ENCODE data around the gene NDUFS8.

The NDUFS8 gene

DNA sequence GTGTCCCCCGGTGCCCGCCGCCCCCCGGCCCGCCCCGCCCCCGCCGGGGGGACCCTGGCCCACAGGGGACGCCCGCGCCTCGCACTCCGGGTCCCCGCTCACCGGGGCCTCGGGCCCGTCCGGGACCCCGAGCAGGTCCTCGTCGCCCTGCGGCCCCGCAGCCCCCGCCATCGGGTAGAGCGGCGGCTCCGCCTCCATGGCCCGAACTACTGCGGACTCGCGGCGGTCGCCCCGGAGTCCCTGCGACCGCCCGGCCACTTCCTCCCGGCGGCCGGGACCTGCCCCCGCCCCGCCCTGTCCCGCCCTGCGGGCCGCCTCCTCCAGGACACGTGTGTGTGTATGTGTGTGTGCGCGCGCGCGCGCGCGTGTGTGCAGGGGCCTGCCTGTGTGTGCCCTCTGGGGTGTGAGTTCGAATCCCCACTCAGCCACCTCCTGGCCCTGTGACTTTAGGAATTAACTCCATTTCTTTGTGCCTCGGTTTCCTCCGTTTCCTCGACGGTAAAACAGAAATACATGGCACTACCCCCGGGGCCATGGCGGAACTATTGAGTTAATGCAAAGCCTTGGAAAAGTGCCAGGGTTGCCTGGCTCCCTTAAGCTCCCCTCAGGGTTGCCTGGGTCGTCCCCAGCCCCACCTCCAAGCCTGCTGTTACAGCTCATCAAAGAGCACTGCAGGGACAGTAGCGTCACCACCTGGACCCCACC, 26.5 kb upstream of the NDUFS8 start, which contains the start of gene UNC93B1:
Gene UNC93B1 (minus strand): TSS at position 252 of the 705 bp plus-strand sequence. CDS start 54 bp downstream, at position 198.
- peak; percentile 44 to 76 (median 64) for DNase-seq

DNA sequence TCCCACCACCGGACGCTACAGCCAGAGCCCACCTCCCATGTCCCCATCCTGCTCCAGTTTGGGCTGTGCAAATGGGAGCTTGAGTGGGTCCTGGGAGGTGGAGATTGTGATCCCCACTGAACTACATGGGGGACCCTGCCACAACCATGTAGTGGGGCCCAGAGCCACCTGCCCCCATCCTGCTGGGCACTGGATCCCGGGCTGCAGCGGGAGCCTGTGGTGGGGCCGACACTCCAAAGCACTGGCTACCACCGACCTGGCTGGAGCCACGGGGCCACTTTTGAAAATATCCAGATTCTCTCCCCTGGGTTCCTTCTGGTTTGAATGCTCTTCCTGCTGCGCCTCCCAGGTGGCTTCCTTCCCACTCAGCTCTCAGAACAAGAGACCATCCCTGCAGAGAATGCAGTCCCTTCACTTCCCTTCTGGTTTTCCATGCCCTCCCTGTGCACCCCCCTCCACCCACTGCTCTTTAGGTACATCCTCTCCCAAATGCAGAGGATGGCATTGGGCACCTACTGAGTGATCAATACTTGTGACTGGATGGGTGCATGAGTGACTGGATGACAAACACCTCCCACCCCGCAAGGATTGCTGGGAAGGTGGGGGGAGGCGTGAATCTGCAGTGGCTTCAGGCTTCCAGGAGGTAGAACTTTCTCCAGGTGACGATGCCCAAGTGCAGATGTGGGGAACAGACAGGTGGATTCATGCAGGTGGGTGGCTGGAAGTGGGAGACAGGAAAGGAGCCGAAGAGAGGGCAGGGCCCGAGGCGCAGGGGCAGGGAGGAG, 25.7 kb upstream of the NDUFS8 start:
- no peak for DNase-seq

DNA sequence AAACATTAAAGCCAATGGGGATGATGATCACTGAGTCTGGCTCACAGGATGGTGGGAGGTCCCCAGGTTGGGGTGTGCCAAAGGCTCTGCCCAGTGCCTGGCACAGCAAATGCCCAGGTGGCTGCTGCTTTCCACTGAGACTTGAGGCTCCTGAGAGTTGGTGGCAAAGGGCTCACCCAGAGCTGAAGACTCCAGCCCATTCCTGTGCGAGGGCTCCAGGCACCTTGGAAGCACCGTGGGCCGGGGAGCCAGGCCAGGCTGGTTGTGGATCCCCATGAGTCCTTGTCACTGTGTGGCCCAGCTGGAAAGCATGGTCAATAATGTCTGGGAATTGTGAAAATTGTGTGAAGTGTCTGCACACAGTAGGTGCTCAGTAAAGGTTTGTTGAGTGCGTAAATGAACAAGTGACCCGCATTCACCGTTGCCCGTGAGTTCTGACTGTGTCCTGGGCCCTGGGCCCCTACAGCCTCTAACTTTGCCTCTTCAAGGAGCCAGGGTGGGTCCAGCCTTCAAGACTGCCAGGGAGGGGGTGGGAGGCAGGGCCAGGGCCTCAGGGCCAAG, 23.8 kb upstream of the NDUFS8 start:
- DNase-seq, result no peak

DNA sequence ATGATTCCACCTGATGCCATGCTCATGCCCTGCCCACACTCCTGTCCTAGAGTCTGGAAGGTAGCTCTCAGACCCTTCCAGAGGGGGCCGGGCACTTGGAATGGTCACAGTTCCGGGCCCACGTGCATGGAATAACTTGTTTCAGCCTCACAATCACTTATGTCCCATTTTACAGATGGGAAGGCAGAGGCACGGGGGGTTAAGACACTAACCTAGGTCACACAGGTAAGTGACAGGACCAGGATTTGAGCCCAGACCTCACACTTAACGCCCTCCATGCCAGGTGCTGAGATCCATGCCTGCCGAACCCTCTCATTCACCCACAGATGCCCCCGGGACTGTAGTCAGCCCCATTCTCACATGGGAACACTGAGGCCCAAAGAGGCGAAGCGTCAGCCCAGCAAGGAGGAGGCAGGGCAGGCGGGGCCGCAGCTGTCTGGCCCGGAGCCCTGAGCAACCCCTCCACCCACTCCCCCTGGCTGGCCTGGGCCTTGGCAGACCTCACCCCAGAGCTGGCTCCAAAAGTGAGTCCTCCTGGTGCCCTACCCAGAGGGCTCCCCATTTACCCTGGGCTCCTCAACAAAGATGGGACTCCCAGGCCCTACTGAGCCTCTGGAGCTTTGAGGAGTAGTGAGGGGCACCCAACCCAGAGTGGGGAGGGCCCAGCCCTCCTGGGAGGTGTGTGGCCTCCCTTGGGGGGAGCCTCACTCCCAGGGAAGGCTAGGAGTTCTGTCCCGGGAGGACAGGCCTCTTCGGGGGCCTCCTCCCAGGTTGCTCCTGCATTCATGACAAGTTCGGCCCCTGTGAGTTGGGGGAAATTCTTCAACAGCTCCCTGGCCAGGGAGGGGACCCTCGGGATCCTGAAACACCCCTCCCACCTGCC, 22.7 kb upstream of the NDUFS8 start:
- no peak for DNase-seq

DNA sequence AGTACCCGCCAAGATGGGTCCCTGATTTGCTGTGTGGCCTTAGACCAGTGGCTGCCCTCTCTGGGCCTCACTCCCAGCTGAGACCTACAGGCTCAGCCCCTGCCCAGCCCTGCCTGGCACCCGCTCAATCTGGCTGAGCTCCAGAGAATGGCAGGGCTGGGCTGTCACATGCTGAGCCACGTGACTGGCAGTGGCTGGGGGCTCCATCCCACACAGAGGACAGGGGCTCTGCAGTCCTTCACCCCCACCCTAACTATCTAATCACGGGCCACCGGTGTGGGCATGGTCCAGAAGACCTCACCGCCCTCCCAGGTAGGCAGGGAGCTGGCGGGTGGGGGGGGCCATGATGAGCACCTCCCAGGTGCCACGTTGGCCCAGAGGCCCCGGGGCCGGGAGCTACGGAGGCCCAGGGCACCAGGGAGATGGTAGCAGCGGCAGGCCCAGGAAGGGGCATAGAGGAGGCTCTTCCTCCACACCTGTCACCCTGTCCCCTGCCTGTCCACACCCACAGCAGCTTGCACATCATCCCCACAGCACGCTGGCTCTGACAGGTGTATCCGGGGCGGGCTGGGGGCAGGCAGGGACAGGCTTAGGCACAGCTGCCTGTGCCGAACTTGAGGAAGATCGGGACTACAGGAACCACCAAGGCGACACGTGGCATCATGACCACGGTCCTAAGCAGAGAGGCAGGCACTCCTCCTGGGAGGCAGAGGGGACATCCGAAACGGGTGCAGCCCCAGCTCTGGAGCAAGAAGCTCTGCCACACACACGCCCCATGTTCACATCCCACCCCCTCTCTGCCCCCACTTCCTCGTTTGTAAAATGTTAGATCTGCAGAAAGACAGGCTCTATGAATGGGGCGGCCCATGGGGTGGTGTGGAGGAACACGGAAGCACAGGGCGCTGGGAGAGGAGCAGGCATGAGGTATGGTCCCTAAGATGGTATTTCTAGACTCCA, 21.8 kb upstream of the NDUFS8 start:
- DNase-seq, result no peak

DNA sequence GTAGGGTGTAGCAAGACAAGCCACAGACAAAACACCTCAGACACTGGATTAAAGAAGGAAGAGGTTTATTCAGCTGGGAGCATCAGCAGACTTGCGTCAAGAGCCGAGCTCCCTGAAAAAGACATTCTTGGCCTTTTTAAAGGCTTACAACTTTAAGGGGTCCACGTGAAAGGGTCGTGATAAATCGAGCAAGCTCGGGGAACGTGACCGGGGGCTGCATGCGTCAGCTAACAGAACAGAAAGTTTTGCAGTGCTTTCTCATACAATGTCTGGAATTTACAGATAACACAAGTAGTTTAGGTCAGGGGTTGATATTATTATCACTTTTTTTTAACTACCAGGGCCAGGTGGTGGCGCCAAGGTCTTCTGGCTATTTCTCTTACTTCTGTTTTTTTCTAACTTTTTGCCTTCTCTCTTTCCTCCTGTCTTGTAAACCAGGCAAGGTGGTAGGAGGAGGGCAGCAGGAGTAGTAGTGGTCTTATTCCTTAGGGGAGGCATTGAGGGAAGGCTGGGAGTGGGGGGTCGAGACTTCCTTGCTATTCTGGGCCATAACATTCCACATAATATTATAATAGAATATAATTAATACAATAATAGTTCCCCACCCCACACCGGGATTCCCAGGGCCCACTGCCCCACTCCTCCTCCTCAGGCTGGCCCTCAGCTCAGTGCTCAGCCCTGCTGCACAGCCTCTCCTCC, 20.9 kb upstream of the NDUFS8 start:
- no peak for DNase-seq

DNA sequence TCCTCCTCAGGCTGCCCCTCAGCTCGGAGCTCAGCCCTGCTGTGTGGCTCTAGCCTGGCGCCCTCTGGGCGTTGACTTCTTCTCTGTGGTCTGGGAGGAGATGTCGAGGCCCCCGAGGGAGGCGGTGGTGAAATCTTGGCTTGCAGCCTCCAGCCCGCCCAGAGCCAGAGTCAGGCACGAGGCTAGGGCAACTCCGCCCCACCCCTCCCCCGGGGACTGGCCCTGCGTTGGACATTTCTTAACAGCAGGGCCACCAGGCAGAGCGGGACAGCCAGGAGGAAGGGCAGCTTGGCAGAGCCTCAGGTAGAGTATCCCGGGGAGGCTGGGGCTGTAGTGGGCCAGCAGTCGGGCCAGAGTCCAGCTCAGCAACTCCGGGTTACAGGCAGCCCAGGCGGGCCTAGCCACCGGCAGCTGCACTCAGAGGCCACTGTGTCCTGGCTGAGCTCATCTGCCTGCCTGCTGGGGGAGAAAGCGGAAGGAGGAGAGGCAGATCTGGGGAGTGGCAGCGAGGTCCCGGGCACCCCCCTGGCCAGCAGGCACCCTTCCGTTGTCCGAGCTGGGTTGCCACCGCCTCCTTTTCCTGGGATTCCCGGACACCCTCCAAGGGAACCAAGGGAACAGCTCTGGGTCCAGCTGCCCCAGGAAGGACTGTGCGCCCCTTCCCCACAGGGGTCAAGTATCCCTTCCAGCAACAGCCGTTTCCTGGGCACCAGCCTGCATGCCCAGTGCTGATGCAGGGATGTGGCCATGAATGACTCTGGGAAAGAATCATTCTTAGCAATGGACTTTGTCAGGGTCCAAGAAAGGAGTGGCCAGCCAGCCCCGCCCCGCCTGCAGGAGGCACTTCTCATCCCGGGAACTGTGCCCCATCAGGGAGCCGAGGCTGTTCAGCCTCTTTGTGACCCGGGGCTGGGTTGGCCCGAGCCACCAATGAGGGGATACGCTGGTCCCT, 20.1 kb upstream of the NDUFS8 start, which contains the start of gene ALDH3B1:
Gene ALDH3B1 (plus strand): TSS at position 238 of the 952 bp plus-strand sequence. CDS start 4,971 bp downstream, outside the sequence.
- no peak for DNase-seq

DNA sequence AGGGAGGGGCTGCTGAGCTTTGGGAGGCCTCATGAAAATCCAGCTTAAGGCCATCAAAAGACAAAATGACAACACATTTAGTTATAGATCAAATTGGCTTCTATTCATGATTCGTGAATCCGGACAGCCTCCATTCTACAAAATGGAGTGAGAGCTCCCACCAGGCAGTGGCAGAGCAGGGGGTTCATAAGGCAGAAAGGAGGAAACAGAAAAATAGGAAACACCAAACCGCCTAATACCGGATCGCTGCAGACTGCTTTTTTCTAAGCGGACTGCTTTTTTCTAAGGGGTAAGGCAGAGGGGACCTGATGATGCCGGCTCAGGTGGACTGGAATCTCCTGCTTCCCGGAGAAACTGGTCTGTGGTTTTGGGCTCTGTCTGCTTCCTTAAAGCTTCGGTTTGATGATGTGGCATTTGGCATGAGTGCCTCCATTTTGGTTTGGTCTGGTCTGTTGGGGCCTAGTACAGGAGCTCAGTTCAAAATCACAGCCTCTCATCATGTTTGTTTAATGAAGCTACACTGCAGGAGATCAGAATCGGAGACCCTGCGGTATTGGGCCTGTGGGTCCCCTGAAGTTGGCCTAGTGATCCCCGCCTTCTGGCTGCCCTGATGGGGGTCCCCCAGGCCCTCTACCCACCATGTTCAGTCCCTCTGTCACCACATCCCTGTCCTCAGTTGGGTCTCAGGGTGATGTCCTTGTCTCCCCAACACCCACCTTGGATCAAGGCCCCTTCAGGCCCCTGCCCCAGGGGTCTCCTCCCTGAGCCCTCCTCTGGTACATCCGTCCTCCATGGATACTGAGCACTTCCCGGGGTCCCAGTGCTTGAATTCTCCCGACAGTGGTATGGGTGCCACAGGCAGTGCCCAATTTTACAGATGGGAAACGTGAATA, 19.2 kb upstream of the NDUFS8 start:
- no peak for DNase-seq

DNA sequence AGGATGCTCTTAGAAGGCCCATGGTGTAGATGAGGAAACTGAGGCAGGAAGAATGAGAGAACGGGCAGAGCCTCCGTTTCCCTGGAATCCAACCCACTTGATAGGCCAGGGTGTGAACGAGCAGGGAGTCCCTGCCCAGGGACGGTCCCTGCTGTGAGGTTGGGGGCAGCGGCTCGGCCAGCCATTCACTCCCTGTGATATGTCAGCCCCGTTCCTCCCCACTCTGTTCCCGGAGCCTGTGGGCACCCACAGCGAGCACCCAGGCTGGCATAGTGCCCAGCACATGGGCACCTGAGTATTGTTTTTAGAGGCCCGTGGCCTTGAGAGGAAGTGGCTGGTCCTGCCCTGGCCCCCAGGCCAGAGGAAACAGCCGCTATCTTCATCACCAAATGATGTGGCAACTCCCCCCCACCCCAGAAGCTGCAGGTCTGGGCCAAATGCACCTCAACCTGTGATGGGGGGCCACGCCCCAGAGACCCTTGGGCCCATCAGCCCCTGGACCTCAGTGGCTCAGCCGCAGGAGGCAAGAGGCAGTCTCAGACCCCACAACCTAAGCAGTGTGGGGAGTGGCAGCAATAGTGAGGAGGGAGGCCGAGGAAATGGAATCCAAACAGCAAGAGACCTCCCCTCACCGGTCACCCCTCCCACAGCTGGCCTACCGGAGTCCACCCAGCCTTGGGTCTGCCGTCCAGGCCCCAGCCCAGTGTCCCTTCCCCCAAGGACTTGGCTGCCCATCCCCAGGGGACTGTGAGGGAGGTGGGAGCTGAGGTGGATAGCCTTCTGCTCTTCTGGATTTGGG, 18.2 kb upstream of the NDUFS8 start:
- no peak for DNase-seq

DNA sequence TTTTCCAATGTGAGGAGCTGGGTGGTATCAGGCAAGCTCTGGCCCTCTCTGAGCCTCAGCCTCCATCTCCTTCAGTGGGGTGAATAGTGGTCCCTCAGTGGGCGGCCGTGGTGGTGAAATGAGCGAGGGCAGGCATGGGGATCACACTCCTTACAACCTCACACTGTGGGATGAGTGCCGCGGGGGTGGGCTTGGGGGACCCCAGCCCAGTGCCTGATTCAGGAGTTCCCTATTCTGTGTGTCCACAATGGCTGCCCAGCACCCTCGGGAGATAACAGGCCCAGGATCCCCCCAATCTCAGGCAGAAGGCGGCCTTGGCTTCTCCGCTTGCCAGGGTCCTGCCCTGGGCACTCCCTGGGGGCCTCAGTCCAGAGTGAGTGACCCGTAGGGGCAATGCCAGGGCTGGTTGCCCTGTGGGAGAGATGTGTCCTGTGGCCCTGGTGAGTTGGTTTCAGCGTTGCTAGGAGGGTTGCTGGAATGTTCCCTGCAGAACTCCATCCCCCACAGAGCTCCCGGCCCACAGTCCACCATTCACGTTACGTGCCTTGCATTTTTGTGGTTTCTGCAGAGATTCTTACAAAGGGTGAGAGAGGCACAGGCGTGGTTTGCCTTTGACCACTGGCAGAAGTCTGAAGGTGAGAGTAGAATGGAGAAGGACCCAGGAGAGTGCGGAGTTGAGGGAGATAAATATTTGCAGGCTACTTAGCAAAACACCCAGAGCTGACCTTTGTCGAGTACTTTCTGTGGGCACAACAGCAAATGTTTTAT, 17.5 kb upstream of the NDUFS8 start:
- no peak for DNase-seq

DNA sequence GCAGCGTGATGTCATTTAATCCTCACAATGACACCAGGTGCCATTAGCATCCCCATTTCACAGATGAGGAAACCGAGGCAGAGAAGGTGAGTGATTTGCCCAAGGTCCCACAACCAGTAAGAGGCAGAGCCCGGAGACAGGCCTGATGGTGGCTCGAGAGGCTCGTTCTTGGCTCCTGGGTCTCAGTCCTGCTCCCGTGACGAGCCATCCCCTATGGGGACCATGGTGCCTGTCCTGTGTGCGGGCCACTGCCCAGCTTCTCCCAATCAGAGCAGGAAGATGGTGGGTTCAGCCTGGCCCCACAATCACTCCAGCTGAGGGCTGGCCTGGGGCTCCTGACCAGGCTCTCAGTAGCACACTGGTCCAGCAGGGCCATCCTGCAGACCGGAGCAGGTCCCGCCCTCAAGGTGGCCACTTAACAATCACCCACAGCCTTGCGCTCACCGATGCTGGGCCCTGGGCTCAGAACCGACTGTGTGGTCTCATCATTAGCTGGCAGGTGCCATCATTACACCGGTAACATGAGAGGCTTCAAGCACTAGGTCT, 16.8 kb upstream of the NDUFS8 start:
- no peak for DNase-seq

DNA sequence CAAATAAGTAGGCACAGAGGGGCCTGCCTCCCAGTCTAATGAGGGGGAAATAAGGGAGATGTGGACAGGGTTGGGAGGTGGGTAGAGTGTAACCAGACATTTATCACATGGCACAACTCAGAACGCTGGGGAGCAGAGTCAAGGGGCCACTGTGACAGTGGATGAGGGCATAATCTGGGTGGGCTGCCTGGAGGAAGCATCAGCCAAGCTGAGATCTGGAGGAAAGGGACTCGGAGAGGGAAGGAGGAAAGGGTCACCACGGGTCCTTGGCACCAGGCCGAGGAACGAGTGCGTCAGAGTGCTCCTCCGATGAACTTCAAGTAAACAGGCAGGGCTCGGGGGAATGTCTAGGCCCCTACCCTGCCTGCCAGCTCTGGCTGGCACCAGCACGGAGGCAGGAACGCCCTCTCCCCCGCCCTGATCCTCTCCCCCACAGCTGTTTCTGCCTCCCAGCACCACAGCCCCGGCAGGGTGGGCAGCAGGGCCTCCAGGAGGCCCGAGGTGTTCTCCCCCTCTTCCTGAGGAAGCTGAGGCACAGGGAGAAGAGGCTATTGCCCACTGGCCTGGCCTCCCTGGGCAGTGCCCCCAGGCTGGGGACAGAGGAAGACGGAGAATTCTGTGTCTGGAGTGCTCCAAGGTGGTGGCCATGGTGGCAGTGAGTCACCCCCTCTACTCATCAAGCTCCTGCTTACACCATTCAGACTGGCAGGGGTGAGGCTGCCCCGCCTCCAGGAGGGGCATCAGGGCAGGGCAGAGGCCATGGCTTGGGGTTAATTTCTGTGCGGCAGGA, 16.1 kb upstream of the NDUFS8 start:
- DNase-seq, result no peak

DNA sequence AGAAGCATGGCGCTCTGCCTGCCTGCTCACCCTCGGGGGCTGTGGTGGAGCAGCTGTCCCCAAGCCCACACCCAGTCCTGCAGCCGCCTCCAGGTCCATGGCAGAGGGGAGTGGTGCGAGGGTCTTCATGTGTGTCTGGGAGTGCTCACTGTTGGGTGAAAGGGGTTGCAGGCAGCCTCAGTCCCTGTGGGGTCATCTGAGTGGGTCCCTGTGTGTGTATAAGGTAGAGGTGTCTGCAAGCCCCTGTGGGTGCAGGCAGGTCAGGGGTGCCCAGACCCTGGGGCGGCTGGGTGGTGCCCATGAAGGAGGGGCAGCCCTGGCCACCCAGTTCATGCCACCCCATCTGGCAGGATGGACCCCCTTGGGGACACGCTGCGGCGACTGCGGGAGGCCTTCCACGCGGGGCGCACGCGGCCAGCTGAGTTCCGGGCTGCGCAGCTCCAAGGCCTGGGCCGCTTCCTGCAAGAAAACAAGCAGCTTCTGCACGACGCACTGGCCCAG, 15.5 kb upstream of the NDUFS8 start:
- DNase-seq, result no peak

DNA sequence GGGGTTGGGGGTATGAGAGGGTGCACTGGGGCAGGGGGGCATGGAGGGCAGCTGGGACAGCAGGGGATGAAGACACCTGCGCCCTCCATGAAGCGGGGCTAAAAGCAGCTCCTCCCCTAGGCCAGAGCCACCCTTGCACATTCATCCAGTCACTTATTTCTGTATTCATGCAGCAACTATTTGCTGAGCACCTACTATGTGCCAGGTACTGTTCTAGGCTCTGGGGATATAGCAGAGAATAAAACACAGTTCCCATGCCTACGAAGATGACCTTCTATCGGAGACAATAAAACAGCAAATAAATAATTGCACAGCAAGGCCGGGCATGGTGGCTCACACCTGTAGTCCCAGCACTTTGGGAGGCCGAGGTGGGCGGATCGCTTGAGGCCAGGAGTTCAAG, 15.0 kb upstream of the NDUFS8 start:
- DNase-seq, result no peak

DNA sequence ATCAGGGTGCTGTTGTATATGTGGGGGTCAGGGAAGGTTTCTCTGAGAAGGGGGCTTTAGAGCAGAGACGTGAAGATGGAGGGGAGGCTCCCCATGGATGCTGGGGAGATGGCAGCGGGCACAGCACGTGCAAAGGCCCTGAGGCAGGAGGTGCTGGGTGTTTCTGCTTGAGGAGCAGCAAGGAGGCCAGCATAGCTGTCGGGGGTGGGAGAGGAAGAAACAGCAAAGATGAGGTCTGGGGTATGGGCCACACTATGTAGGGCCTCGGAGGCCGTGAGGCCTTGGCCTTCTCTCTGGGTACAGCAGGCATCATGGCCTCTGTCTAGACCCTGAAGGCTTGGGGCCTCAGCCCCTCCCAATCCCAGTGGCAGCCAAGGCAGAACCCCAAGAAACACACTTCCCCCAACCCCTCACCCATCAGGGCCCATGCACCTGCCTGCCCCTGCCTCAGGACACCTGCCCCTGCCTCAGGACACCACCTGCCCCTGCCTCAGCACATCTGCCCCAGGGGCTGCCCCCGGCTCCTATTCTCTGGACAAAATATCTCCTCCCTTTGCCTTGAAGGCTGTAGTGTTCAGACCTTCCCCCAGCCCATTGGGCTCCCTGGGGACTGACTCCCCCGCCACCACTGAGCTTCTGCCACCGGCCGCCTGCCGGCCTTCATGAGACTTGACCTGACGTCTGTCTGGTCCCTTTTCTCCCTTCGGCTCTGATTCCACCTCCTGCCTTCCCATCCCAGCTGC, 14.1 kb upstream of the NDUFS8 start:
- DNase-seq, result no peak
